Kidney epithelial cell (primary cell): Measurements from ENCODE around the gene BUD31. TPM values are rescaled to one million over a fixed set of nuclear protein-coding genes. Genes with fewer than 3 reads are reported as not detected.

Experiments used
- DNase-seq: peaks from one replicate; pipeline ENCODE4 v3.0.0-alpha.2; 2010; ENCODE audit warnings: low read depth
- H3K27me3 ChIP-seq: 2 replicates; pipeline ENCODE4 v1.6.0; 2011; ENCODE audit warnings: low read length; ENCODE audit not compliant: control insufficient read depth, insufficient read depth
- H3K36me3 ChIP-seq: 2 replicates; pipeline ENCODE4 v1.5.1; 2011; ENCODE audit warnings: low read length; ENCODE audit not compliant: control insufficient read depth, insufficient read depth
- H3K4me3 ChIP-seq: 2 replicates; pipeline ENCODE4 v1.5.1; 2011; ENCODE audit warnings: low read depth, mild to moderate bottlenecking, control low read depth, low read length
- CTCF ChIP-seq: IDR thresholded peaks from 2 replicates; pipeline ENCODE4 v1.5.1; 2011; ENCODE audit warnings: mild to moderate bottlenecking, moderate library complexity, low read length, control low read depth, inconsistent platforms; ENCODE audit not compliant: insufficient read depth, poor library complexity, severe bottlenecking
- total RNA-seq: library from RNA; depleted of rRNA; stranded (reverse); fragments of >200 nt; gene quantifications from 2 replicates; pipeline ENCODE4 v1.2.3, GENCODE V29; 2015

Gene BUD31
- total RNA-seq, 1 donor from 2014 or later, result 153 TPM

DNA sequence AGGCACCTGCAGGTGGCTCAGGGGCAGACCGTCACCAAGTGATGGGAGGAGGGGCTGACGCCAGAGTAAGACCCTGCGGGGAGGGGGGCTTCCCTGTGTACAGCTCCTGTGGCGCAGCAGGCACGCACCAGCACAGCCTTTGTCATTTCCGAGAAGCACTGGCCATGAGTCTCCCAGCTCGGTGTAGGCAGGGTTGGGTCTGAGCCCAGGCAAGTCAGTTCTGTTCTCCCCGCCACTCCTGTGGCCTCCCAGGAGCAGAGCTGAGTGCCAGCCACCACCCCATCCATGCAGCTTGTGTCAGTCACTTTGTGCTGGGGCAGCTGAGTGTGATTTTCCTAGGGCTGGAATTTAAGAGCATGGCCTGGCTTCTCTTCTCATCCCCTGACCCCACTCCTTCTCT lies 43.2 kb downstream of the BUD31 start:
- Histone ChIP-seq H3K27me3 (no peaks in the 10 kb centered on the region), H3K4me3 (no peak overlapping the region), H3K36me3 (peaks cover 11% of the 10 kb centered on the region)
- DNase-seq, result no peak
- no peak for TF ChIP-seq CTCF

GRCh38 chr7:99452541-99452940 lies 43.8 kb downstream of the BUD31 start:
- H3K4me3 ChIP-seq, result no peak overlapping the region
- TF ChIP-seq CTCF, result no peak
- no peak for DNase-seq
- peaks cover 12% of the 10 kb centered on the region for H3K36me3 ChIP-seq
- H3K27me3 ChIP-seq, result no peaks in the 10 kb centered on the region

DNA sequence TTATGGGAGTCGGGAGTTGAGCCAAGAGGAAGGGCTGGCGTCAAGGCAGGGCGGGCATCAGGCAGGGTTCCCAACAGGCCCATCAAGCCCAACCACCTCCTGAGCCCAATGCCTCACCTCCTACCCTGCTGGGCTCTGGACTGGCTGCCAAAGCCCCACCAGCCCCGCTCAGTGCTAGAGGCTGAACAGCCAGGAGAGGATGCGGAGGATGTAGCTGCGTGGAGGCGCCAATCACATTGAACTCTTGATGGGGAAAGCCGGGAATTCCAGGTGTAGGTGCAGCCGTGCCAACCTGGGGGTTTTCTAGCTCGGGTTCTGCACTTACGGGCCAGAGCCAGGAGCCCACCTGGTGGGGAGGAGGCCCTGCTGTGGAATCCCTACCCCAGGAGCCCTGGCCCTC lies 44.3 kb downstream of the BUD31 start:
- Histone ChIP-seq H3K27me3 (no peaks in the 10 kb centered on the region), H3K36me3 (peaks cover 11% of the 10 kb centered on the region), H3K4me3 (no peak overlapping the region)
- no peak for DNase-seq
- no peak for TF ChIP-seq CTCF

DNA sequence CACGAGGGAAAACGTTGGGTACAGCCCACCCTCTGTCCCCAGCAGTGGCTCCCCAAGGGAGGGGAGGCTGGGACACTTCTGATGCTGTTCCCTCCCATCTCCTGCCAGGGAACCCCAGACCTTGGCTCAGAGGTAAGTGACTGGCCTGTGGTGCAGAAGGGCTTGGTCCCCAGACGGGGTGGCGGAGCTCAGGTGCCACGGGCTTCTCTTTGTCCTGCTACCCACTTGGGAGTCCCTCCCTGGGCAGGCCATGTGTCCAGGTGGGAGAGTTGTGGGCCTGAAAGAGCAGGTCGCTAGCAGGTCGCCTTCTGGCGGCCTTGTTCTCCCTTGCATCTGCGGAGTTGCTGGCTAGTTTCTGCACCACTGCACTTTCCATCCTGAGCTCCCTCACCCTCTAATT lies 47.1 kb downstream of the BUD31 start:
- no peak for DNase-seq
- Histone ChIP-seq H3K36me3 (peaks cover 5% of the 10 kb centered on the region), H3K27me3 (no peaks in the 10 kb centered on the region), H3K4me3 (no peak overlapping the region)
- TF ChIP-seq CTCF, result no peak

GRCh38 chr7:99456288-99456687 lies 47.5 kb downstream of the BUD31 start:
- no peak for TF ChIP-seq CTCF
- H3K4me3 ChIP-seq, result no peak overlapping the region
- H3K27me3 ChIP-seq, result no peaks in the 10 kb centered on the region
- H3K36me3 ChIP-seq, result peaks cover 5% of the 10 kb centered on the region
- no peak for DNase-seq

GRCh38 chr7:99457050-99457649 lies 48.4 kb downstream of the BUD31 start:
- no peaks in the 10 kb centered on the region for H3K27me3 ChIP-seq
- no peak for TF ChIP-seq CTCF
- H3K4me3 ChIP-seq, result no peak overlapping the region
- no peak for DNase-seq
- peaks cover 5% of the 10 kb centered on the region for H3K36me3 ChIP-seq
